HepG2 (cell line): ENCODE measurements around the gene TPD52L2. TPM values are rescaled to one million over a fixed set of nuclear protein-coding genes. Genes with fewer than 3 reads are reported as not detected.

Experiments used
- BRF2 ChIP-seq: sonication (generic); formaldehyde crosslinking; IDR thresholded peaks from 2 replicates; pipeline ENCODE4 v1.8.1; 2022; ENCODE audit warnings: mild to moderate bottlenecking, missing genetic modification reagents
- CHD4 ChIP-seq: fragments of 200-600 bp; sonication (generic); IDR thresholded peaks from 2 replicates; pipeline ENCODE4 v1.7.0; 2017; ENCODE audit warnings: mild to moderate bottlenecking, low read length, borderline replicate concordance
- SALL1 ChIP-seq: sonication (generic); formaldehyde crosslinking; IDR thresholded peaks from 2 replicates; pipeline ENCODE4 v1.8.0; 2022; ENCODE audit warnings: mild to moderate bottlenecking, missing genetic modification reagents
- ZNF484 ChIP-seq: sonication (generic); formaldehyde crosslinking; IDR thresholded peaks from 2 replicates; pipeline ENCODE4 v1.5.1; 2020; ENCODE audit warnings: mild to moderate bottlenecking, low read depth, missing genetic modification reagents, borderline replicate concordance
- ZNF496 ChIP-seq: sonication (generic); formaldehyde crosslinking; IDR thresholded peaks from 2 replicates; pipeline ENCODE4 v1.8.1; 2023; ENCODE audit warnings: mild to moderate bottlenecking, moderate library complexity, missing genetic modification reagents; ENCODE audit not compliant: insufficient replicate concordance
- ZNF576 ChIP-seq: sonication (generic); formaldehyde crosslinking; IDR thresholded peaks from 2 replicates; pipeline ENCODE4 v1.4.0; 2020; ENCODE audit warnings: mild to moderate bottlenecking, missing genetic modification reagents
- ZSCAN20 ChIP-seq: sonication (generic); formaldehyde crosslinking; IDR thresholded peaks from 2 replicates; pipeline ENCODE4 v1.4.0; 2020; ENCODE audit warnings: missing genetic modification reagents, mild to moderate bottlenecking, borderline replicate concordance
- polyA plus RNA-seq, 8 experiments: library from polyadenylated mRNA; depleted of rRNA in 3 of 8; stranded (reverse) in 7 of 8; unstranded in 1 of 8; fragments of >200 nt; fragmentation: Illumina TruSeq in 4 of 8; extraction: Trizol in 4 of 8; gene quantifications; 2 replicates each; pipeline versions ENCODE4 v1.2.1 to v1.2.3, GENCODE V29; 2011 to 2016; ENCODE audit warnings: low read depth in 4 of 8, missing spikeins in 1 of 8, mixed read lengths in 1 of 8; ENCODE audit not compliant: insufficient read depth in 1 of 8
- total RNA-seq, 5 experiments: library from RNA; depleted of rRNA; stranded (reverse); fragments of >200 nt; fragmentation: Illumina TruSeq; extraction: Trizol; gene quantifications; 2 replicates each; pipeline ENCODE4 v1.2.3, GENCODE V29; 2016; ENCODE audit warnings: low read depth in 1 of 5
- TF ChIP-seq, protein P1 (sequence below): sonication (generic); formaldehyde crosslinking; IDR thresholded peaks from 2 replicates; pipeline ENCODE4 v1.4.0; 2020; ENCODE audit warnings: missing genetic modification reagents, borderline replicate concordance
- TF ChIP-seq, protein P2 (sequence below): sonication (generic); formaldehyde crosslinking; IDR thresholded peaks from 2 replicates; pipeline ENCODE4 v1.5.0; 2020; ENCODE audit warnings: mild to moderate bottlenecking, missing genetic modification reagents, borderline replicate concordance
- TF ChIP-seq, protein P3 (sequence below): sonication (generic); formaldehyde crosslinking; conservative IDR thresholded peaks from 2 replicates; pipeline ENCODE4 v1.4.0; 2020; ENCODE audit warnings: missing genetic modification reagents
- TF ChIP-seq, protein P4 (sequence below): IDR thresholded peaks from 2 replicates; pipeline ENCODE4 v1.6.1; 2016; ENCODE audit warnings: low read depth, missing genetic modification reagents, missing compliant biosample characterization

TPD52L2 gene
- total and polyA plus RNA-seq, 2 of the 13 experiments (the other 11 are each of a cell fraction or from before 2014, with no cell fraction given), result 156 to 184 TPM

- TF ChIP-seq, protein P1, sequence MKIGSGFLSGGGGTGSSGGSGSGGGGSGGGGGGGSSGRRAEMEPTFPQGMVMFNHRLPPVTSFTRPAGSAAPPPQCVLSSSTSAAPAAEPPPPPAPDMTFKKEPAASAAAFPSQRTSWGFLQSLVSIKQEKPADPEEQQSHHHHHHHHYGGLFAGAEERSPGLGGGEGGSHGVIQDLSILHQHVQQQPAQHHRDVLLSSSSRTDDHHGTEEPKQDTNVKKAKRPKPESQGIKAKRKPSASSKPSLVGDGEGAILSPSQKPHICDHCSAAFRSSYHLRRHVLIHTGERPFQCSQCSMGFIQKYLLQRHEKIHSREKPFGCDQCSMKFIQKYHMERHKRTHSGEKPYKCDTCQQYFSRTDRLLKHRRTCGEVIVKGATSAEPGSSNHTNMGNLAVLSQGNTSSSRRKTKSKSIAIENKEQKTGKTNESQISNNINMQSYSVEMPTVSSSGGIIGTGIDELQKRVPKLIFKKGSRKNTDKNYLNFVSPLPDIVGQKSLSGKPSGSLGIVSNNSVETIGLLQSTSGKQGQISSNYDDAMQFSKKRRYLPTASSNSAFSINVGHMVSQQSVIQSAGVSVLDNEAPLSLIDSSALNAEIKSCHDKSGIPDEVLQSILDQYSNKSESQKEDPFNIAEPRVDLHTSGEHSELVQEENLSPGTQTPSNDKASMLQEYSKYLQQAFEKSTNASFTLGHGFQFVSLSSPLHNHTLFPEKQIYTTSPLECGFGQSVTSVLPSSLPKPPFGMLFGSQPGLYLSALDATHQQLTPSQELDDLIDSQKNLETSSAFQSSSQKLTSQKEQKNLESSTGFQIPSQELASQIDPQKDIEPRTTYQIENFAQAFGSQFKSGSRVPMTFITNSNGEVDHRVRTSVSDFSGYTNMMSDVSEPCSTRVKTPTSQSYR, result 0 out of 2 replicates have a peak, but pooled peaks have one; percentile 23
- TF ChIP-seq SALL1 (CRISPR knock-in tag) (no peak), CHD4 (no peak), ZNF576 (CRISPR knock-in tag) (no peak), ZNF496 (no peak), BRF2 (peak; percentile 31; the same call in 1 of the 2 replicates), ZSCAN20 (CRISPR knock-in tag) (no peak), ZNF484 (CRISPR knock-in tag) (no peak)
- TF ChIP-seq, protein P2, sequence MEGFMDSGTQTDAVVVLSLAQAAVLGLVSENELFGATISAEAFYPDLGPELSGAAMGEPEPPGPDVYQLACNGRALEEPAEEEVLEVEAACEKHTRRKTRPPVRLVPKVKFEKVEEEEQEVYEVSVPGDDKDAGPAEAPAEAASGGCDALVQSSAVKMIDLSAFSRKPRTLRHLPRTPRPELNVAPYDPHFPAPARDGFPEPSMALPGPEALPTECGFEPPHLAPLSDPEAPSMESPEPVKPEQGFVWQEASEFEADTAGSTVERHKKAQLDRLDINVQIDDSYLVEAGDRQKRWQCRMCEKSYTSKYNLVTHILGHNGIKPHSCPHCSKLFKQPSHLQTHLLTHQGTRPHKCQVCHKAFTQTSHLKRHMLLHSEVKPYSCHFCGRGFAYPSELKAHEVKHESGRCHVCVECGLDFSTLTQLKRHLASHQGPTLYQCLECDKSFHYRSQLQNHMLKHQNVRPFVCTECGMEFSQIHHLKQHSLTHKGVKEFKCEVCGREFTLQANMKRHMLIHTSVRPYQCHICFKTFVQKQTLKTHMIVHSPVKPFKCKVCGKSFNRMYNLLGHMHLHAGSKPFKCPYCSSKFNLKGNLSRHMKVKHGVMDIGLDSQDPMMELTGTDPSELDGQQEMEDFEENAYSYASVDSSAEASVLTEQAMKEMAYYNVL (CRISPR knock-in tag), result no peak
- TF ChIP-seq, protein P3, sequence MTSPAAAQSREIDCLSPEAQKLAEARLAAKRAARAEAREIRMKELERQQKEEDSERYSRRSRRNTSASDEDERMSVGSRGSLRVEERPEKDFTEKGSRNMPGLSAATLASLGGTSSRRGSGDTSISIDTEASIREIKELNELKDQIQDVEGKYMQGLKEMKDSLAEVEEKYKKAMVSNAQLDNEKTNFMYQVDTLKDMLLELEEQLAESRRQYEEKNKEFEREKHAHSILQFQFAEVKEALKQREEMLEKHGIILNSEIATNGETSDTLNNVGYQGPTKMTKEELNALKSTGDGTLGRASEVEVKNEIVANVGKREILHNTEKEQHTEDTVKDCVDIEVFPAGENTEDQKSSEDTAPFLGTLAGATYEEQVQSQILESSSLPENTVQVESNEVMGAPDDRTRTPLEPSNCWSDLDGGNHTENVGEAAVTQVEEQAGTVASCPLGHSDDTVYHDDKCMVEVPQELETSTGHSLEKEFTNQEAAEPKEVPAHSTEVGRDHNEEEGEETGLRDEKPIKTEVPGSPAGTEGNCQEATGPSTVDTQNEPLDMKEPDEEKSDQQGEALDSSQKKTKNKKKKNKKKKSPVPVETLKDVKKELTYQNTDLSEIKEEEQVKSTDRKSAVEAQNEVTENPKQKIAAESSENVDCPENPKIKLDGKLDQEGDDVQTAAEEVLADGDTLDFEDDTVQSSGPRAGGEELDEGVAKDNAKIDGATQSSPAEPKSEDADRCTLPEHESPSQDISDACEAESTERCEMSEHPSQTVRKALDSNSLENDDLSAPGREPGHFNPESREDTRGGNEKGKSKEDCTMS (CRISPR knock-in tag), result no peak
- TF ChIP-seq, protein P4, sequence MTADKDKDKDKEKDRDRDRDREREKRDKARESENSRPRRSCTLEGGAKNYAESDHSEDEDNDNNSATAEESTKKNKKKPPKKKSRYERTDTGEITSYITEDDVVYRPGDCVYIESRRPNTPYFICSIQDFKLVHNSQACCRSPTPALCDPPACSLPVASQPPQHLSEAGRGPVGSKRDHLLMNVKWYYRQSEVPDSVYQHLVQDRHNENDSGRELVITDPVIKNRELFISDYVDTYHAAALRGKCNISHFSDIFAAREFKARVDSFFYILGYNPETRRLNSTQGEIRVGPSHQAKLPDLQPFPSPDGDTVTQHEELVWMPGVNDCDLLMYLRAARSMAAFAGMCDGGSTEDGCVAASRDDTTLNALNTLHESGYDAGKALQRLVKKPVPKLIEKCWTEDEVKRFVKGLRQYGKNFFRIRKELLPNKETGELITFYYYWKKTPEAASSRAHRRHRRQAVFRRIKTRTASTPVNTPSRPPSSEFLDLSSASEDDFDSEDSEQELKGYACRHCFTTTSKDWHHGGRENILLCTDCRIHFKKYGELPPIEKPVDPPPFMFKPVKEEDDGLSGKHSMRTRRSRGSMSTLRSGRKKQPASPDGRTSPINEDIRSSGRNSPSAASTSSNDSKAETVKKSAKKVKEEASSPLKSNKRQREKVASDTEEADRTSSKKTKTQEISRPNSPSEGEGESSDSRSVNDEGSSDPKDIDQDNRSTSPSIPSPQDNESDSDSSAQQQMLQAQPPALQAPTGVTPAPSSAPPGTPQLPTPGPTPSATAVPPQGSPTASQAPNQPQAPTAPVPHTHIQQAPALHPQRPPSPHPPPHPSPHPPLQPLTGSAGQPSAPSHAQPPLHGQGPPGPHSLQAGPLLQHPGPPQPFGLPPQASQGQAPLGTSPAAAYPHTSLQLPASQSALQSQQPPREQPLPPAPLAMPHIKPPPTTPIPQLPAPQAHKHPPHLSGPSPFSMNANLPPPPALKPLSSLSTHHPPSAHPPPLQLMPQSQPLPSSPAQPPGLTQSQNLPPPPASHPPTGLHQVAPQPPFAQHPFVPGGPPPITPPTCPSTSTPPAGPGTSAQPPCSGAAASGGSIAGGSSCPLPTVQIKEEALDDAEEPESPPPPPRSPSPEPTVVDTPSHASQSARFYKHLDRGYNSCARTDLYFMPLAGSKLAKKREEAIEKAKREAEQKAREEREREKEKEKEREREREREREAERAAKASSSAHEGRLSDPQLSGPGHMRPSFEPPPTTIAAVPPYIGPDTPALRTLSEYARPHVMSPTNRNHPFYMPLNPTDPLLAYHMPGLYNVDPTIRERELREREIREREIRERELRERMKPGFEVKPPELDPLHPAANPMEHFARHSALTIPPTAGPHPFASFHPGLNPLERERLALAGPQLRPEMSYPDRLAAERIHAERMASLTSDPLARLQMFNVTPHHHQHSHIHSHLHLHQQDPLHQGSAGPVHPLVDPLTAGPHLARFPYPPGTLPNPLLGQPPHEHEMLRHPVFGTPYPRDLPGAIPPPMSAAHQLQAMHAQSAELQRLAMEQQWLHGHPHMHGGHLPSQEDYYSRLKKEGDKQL (CRISPR knock-in tag), result peak; percentile 4; the same call in 1 of the 2 replicates
Measured at GRCh38 chr20:63863021-63863797, 1.9 kb upstream of the TPD52L2 start (continued).
